Measurements from ENCODE around the gene GJC1.

- TF ChIP-seq HOXA7 (CRISPR knock-in tag; IDR thresholded peaks at IDR 0.05) (no peak), MAZ (IDR thresholded peaks at IDR 0.05; ENCODE audit: borderline replicate concordance, low read depth, low read length) (no peak), POLR2A (IDR thresholded peaks at IDR 0.05; ENCODE audit: low read length) (no peak), CHD2 (IDR thresholded peaks at IDR 0.05; ENCODE audit: low read length, partially characterized antibody) (no peak), EP300 (IDR thresholded peaks at IDR 0.05) (no peak), RAD21 (conservative IDR thresholded peaks at IDR 0.05 in 1 of 2, IDR thresholded peaks at IDR 0.05 in 1 of 2) (no peak)
- TF ChIP-seq, protein P1, sequence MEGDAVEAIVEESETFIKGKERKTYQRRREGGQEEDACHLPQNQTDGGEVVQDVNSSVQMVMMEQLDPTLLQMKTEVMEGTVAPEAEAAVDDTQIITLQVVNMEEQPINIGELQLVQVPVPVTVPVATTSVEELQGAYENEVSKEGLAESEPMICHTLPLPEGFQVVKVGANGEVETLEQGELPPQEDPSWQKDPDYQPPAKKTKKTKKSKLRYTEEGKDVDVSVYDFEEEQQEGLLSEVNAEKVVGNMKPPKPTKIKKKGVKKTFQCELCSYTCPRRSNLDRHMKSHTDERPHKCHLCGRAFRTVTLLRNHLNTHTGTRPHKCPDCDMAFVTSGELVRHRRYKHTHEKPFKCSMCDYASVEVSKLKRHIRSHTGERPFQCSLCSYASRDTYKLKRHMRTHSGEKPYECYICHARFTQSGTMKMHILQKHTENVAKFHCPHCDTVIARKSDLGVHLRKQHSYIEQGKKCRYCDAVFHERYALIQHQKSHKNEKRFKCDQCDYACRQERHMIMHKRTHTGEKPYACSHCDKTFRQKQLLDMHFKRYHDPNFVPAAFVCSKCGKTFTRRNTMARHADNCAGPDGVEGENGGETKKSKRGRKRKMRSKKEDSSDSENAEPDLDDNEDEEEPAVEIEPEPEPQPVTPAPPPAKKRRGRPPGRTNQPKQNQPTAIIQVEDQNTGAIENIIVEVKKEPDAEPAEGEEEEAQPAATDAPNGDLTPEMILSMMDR (IDR thresholded peaks at IDR 0.05), result no peak
Observed at GRCh38 chr17:44760474-44761308, 69.4 kb downstream of the GJC1 start.
